GM12878 (cell line): ENCODE measurements around the gene PRPSAP2. TPM values are rescaled to one million over a fixed set of nuclear protein-coding genes. Genes with fewer than 3 reads are reported as not detected.

Source experiments
- CHD4 ChIP-seq: fragments of 200-600 bp; sonication (generic); IDR thresholded peaks from 2 replicates; pipeline ENCODE4 v1.6.1; 2016; ENCODE audit warnings: mild to moderate bottlenecking
- GABPA ChIP-seq: IDR thresholded peaks from 2 replicates; pipeline ENCODE4 v1.6.1; 2014; ENCODE audit warnings: antibody characterized with exemption, low read depth, mild to moderate bottlenecking, inconsistent platforms
- ZZZ3 ChIP-seq: IDR thresholded peaks from 2 replicates; pipeline ENCODE4 v1.6.1; 2011; ENCODE audit warnings: low read depth; ENCODE audit not compliant: control insufficient read depth, insufficient read length
- polyA plus RNA-seq, 11 experiments: library from polyadenylated mRNA; depleted of rRNA in 4 of 11; unstranded in 6 of 11; stranded (reverse) in 5 of 11; fragments of >200 nt; fragmentation: Nextera tagmentation in 4 of 11; fragmentation: Illumina TruSeq in 1 of 11; extraction: Ambion mirVana in 4 of 11; extraction: Trizol in 1 of 11; gene quantifications; 1 replicate in 1 of 11; 2 replicates in 10 of 11; pipeline versions ENCODE4 v1.2.1 to v1.2.3, GENCODE V29; 2011 to 2016; ENCODE audit warnings: inconsistent platforms in 2 of 11, missing spikeins in 2 of 11, low read depth in 1 of 11
- total RNA-seq, 4 experiments: library from RNA; depleted of rRNA in 3 of 4; stranded (reverse); fragments of >200 nt in 3 of 4; fragmentation: Illumina TruSeq in 1 of 4; extraction: Trizol in 1 of 4; gene quantifications; 2 replicates each; pipeline versions ENCODE4 v1.2.1 to v1.2.3, GENCODE V29; 2013 to 2021
- TF ChIP-seq, protein P1 (sequence below): fragments of 450-650 bp; formaldehyde crosslinking; IDR thresholded peaks from 2 replicates; pipeline ENCODE4 v1.4.0; 2020; ENCODE audit warnings: mild to moderate bottlenecking, moderate library complexity
- TF ChIP-seq, protein P2 (sequence below): fragments of 450-650 bp; IDR thresholded peaks from 2 replicates; pipeline ENCODE4 v1.6.1; 2016; ENCODE audit warnings: mild to moderate bottlenecking
- TF ChIP-seq, protein P3 (sequence below): IDR thresholded peaks from 2 replicates; pipeline ENCODE4 v1.6.1; 2011; ENCODE audit warnings: mild to moderate bottlenecking, low read depth, low read length, moderate library complexity; ENCODE audit not compliant: insufficient replicate concordance

The PRPSAP2 gene
- total and polyA plus RNA-seq, 10 of the 15 experiments (the other 5 are each of a cell fraction or from before 2014, with no cell fraction given), result 33.2 to 102 (median 83.8) TPM

DNA sequence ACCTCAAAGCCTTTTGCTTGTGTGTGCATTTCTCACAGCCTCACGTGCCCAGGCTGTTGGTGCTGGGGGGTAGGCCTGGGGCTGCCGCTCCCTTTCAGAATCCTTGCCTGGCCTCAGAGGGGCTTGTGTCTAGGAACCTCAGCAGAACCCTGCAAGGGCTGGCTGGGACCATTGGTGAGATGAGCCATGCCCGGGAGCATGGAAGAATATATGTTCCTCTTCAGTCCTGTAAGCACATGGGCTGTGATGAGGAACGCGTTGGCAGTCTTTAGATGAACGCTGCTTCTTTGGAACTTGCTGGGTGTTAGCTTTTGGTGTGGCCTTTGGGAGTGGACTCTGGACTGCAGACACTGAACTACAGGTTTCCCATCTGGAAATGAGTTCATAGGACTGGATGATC is 62.0 kb downstream of the PRPSAP2 start (continued):
- TF ChIP-seq, protein P1, sequence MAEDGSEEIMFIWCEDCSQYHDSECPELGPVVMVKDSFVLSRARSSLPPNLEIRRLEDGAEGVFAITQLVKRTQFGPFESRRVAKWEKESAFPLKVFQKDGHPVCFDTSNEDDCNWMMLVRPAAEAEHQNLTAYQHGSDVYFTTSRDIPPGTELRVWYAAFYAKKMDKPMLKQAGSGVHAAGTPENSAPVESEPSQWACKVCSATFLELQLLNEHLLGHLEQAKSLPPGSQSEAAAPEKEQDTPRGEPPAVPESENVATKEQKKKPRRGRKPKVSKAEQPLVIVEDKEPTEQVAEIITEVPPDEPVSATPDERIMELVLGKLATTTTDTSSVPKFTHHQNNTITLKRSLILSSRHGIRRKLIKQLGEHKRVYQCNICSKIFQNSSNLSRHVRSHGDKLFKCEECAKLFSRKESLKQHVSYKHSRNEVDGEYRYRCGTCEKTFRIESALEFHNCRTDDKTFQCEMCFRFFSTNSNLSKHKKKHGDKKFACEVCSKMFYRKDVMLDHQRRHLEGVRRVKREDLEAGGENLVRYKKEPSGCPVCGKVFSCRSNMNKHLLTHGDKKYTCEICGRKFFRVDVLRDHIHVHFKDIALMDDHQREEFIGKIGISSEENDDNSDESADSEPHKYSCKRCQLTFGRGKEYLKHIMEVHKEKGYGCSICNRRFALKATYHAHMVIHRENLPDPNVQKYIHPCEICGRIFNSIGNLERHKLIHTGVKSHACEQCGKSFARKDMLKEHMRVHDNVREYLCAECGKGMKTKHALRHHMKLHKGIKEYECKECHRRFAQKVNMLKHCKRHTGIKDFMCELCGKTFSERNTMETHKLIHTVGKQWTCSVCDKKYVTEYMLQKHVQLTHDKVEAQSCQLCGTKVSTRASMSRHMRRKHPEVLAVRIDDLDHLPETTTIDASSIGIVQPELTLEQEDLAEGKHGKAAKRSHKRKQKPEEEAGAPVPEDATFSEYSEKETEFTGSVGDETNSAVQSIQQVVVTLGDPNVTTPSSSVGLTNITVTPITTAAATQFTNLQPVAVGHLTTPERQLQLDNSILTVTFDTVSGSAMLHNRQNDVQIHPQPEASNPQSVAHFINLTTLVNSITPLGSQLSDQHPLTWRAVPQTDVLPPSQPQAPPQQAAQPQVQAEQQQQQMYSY (CRISPR knock-in tag), result no peak
- TF ChIP-seq CHD4 (no peak), GABPA (no peak), ZZZ3 (no peak)
- TF ChIP-seq, protein P2, sequence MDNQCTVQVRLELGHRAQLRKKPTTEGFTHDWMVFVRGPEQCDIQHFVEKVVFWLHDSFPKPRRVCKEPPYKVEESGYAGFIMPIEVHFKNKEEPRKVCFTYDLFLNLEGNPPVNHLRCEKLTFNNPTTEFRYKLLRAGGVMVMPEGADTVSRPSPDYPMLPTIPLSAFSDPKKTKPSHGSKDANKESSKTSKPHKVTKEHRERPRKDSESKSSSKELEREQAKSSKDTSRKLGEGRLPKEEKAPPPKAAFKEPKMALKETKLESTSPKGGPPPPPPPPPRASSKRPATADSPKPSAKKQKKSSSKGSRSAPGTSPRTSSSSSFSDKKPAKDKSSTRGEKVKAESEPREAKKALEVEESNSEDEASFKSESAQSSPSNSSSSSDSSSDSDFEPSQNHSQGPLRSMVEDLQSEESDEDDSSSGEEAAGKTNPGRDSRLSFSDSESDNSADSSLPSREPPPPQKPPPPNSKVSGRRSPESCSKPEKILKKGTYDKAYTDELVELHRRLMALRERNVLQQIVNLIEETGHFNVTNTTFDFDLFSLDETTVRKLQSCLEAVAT, result 0 out of 2 replicates have a peak, but pooled peaks have one; percentile 34
- TF ChIP-seq, protein P3, sequence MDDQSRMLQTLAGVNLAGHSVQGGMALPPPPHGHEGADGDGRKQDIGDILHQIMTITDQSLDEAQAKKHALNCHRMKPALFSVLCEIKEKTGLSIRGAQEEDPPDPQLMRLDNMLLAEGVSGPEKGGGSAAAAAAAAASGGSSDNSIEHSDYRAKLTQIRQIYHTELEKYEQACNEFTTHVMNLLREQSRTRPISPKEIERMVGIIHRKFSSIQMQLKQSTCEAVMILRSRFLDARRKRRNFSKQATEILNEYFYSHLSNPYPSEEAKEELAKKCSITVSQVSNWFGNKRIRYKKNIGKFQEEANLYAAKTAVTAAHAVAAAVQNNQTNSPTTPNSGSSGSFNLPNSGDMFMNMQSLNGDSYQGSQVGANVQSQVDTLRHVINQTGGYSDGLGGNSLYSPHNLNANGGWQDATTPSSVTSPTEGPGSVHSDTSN, result no peak
